ENCODE data around the gene DOK6.

Gene DOK6

DNA sequence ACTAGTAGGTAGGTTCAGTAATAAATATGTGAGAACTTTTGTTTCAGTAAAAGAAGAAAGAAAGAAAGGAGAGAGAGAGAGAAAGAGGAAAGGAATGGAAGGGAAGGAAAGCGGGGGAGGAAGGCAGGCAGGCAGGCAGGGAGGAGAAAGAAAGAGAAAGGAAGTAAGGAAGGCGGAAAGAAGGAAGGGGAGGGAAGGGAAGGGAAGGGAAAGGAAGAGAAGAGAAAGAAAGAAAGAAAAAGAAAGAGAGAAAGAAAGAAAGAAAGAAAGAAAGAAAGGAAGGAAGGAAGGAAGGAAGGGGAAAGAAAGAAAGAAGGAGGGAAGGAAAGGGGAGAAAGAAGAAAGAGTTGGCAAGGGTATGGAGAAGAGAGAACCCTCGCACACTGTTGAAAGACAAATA is 479.4 kb downstream of the DOK6 start:
- DNase-seq = no peak

DNA sequence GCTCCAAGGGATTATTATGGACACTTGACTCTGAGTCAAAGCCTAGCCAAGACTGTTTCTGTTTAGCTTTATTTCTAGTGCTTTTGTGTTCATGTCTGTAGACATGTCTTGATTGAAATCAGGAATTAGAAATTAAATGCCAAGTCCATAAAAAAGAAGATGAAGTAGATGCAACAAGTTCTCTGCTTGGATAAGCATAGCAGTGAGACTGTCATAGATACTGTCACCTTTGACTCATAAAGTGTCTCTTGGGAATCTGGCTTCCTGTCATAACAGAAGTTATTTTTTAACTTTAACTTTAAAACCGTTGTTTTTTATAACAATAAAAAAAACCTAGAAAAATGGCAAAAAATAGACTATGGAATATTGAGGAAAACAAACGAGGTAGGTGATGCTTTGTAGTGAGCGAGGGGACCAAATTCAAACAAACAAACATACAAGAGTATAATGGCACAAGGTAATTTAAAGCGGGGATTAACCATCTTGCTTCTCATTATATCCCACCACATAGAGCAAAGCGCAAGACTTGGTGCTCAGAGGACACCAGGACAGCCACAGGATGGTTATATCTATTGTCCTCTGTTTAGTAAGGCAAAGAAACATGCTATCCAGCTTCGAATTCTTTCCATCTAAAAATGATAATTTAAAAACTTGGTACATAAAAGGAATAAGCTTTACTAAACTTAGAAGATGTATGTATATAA is 482.4 kb downstream of the DOK6 start:
- no peak for DNase-seq

DNA sequence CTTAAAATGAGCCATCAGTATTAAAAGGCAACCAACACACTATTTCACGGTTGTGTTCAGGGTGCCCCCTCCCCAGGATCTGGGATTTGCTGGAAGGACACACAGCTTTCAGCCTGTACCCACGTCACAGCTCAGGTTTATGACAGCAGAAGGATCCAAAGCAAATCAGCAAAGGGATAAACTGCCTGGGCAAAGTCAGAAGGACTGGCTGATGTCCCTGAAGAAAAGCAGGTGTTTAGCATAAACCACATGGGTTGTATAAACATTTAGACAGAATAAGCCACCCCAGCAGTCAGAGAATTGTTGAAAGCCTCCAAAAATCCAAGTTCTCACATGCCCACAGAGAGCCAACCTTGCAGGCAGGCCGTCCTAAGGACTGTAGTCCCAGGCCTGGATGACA is 483.1 kb downstream of the DOK6 start:
- DNase-seq = no peak

- DNase-seq = no peak
Observed at GRCh38 chr18:69885355-69885754, 484.7 kb downstream of the DOK6 start.

GRCh38 chr18:69885841-69886531 is 485.3 kb downstream of the DOK6 start:
- DNase-seq = no peak

DNA sequence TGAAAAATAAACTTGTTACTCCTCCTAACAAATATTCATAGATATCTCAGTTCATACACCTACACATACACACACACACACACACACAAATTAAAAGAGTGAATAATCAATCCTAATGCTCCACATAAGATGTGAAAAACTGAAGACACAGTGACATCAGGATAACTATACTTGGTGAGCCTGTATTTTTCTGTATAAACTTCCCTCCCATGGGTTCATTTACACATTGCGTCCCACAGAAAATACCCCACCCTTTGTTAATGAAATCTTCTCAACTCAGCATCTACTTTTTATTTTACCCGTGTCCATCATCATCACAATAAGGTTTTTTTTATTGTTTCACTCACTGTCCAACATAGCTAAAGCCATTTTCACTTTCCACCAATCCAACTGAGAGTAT is 486.6 kb downstream of the DOK6 start:
- DNase-seq = no peak

DNA sequence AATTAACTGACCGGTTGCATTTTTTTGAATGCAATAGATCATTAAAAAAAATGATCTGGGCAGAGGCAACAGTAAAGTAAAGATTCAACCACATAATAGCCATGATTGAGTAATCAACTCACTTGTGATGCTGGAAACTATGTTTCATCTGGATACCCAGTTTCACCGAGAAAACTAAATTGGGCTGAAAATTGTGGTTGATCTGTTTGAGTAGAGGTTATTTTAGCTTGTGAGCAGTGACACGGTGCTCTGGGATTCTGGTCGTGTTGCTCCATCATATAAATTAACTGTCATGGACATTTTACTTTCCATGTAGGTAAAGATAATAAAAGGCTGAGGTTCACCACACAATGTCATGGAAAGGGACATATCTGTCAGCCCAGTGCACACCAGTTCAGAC is 488.3 kb downstream of the DOK6 start:
- no peak for DNase-seq

DNA sequence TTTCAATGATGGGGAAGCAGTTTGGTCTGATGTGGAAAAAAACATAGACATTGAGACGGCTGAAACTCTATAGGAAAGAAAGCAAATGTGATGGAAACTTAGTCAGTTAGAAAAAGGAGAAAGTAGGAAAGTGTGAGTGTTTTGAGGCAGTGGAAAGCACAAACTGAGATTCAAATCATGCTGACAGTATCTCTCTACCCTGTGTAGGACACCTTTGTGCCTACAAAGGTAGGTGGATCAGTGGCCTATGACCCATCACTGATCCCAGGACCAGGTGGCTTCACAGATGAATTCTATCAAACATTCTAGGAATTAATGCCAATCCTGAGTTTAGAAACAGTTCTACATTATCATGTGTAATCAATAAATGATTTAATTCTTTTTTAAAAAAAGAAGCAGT is 489.9 kb downstream of the DOK6 start:
- DNase-seq = no peak

GRCh38 chr18:69894467-69894866 is 493.8 kb downstream of the DOK6 start:
- no peak for DNase-seq

GRCh38 chr18:69895066-69896047 is 494.7 kb downstream of the DOK6 start:
- DNase-seq = no peak

- DNase-seq = no peak
Observed at GRCh38 chr18:69897397-69898108, 496.9 kb downstream of the DOK6 start.

DNA sequence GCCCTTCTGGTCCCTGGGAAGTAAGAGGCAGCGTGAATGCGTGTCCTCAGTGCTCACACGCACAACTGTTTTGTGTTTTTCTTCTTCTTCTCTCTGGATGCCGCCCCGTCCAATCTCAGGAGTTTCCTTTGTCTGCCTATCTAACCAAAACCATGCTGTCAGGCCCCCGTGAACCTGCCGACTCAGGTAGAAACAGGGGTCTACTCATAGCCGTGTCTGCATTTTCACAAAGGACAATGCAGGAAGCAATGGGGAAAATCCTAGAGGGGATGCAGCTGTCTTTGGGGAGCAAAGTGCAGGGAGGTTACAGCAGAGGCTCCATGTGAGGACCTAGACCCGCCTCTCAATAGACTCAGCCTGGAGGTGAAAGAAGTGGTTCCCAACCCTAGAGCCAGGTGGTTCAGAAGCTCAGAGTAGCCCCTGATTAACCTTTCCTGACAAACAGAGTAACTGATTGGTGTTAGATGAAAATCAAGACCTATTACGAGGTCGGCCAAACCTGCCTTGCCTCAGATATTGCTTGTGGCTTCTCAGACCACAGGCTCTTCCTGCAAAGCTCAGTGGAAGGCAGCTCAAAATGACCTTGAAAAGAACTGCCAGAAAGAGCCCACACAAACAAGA is 497.7 kb downstream of the DOK6 start:
- no peak for DNase-seq

Data from NCI-H1417 treated with DMSO at 0.1 percent for 48 hours (cell line).